GM21825 (cell line): Measurements from ENCODE around the gene CMKLR1.

Experiments used
- ATAC-seq: cut with Tn5 transposase; IDR thresholded peaks from one replicate; pipeline ENCODE4 v1.9.1; 2021; ENCODE audit warnings: mild to moderate bottlenecking, moderate library complexity; ENCODE audit not compliant: unreplicated experiment

The CMKLR1 gene

GRCh38 chr12:108338915-108339657 lies at the start of gene CMKLR1:
Gene CMKLR1 (minus strand): TSS chr12:108339311. CDS start chr12:108293591, 45,720 bp downstream.
- no peak for ATAC-seq

GRCh38 chr12:108387771-108388170 lies 48.7 kb upstream of the CMKLR1 start:
- no peak for ATAC-seq

- ATAC-seq, result no peak
Measured at GRCh38 chr12:108386709-108387360, 47.7 kb upstream of the CMKLR1 start.

GRCh38 chr12:108382437-108382801 lies 43.3 kb upstream of the CMKLR1 start:
- no peak for ATAC-seq

- no peak for ATAC-seq
Measured at GRCh38 chr12:108381787-108382436, 42.8 kb upstream of the CMKLR1 start.

GRCh38 chr12:108380382-108380781 lies 41.3 kb upstream of the CMKLR1 start:
- no peak for ATAC-seq

GRCh38 chr12:108379823-108380222 lies 40.7 kb upstream of the CMKLR1 start:
- ATAC-seq, result no peak

- no peak for ATAC-seq
Measured at GRCh38 chr12:108378926-108379325, 39.8 kb upstream of the CMKLR1 start.

- no peak for ATAC-seq
Measured at GRCh38 chr12:108377260-108377659, 38.1 kb upstream of the CMKLR1 start.

GRCh38 chr12:108375986-108376663 lies 37.0 kb upstream of the CMKLR1 start:
- ATAC-seq, result no peak

GRCh38 chr12:108374596-108375320 lies 35.6 kb upstream of the CMKLR1 start:
- no peak for ATAC-seq

- ATAC-seq, result no peak
Measured at GRCh38 chr12:108373111-108373510, 34.0 kb upstream of the CMKLR1 start.

- no peak for ATAC-seq
Measured at GRCh38 chr12:108371801-108372344, 32.8 kb upstream of the CMKLR1 start.

- ATAC-seq, result no peak
Measured at GRCh38 chr12:108370415-108370814, 31.3 kb upstream of the CMKLR1 start.

- no peak for ATAC-seq
Measured at GRCh38 chr12:108369736-108370396, 30.8 kb upstream of the CMKLR1 start.

- no peak for ATAC-seq
Measured at GRCh38 chr12:108368089-108368488, 29.0 kb upstream of the CMKLR1 start.

- no peak for ATAC-seq
Measured at GRCh38 chr12:108367436-108367835, 28.3 kb upstream of the CMKLR1 start.

GRCh38 chr12:108365324-108365723 lies 26.2 kb upstream of the CMKLR1 start:
- ATAC-seq, result no peak

- no peak for ATAC-seq
Measured at GRCh38 chr12:108364879-108365278, 25.8 kb upstream of the CMKLR1 start.

GRCh38 chr12:108363565-108363964 lies 24.5 kb upstream of the CMKLR1 start:
- ATAC-seq, result no peak
